ENCODE measurements around the gene SAFB2.
"Not testable (repeated sequence)": the region's sequence is repeated elsewhere in the genome, so short reads cannot be mapped to it uniquely, and the experiment has no call there.

SAFB2 gene

DNA sequence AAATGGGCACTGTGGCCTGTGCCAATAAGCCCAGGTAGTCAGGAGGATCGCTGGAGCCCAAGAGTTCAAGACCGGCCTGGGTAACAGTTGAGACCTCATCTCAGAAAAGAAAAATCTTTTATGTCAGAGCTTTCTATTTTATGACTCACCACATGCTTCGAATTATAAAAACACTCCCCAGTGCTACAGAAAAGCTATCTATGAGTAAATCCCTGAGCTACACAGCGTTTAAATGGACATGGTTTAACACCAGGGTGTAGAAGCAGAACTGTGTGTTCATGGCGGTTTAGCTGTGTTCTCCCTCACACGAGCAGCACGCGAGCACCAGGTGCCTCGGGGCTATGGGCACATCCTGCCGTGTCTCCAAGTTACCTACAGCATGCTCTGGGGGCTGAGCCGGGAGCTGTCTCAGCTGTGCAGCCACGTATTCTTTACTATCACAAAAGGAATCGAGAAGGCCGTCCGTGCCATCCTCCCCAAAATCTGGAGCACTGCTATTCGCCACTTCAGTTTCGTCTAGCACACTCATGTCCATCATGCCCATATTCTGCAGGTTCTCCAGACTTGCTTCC, 6.7 kb downstream of the SAFB2 start:
- intact Hi-C loops (cut with DNase I): no loop called here
- DNase-seq: no peak

DNA sequence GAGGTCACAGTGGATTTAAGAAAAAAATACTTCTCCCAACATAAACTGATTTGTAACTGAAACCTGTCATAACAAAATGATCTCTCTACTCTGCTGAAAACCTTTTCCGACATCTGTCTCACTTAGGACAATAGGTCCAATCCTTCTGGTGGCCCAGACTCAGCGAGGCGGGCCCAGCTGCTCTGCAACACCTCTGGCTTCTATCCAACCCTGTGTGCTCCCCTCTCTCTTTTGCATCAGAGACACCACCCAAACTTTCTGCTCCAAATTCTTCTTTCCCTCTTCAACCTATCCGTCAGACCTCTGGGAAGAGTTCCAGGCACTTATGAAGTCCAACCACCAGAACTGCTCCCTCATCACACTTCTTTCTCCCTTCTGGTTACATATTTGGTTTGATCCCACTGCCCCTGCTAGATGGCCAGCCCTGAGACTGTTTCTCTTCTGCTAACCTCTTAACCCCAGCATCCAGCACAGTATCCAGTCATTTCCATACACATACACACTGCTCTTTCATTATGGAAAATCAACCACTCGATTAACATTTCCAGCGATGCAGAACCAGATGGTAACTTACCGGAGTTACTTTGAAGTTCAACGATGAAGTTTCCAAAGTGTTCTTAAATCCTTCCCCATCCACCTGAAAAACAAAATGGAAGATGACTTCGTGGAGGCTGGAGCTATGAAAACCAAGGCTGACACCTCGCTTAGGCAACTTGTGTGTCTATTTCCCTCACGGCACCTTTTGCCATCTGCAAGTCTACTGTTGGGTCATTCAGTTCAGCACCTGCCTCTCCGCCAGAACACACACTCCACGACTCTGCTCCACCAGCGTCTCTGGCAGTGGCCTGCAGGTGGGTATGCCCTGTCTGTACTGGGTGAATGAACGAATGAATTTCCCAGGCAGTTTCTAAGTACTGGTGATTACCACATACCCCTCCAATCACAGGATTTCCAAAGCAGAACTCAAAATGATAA, 9.4 kb downstream of the SAFB2 start:
- intact Hi-C loops (cut with DNase I): no loop called here
- DNase-seq: no peak

GRCh38 chr19:5609881-5610448, 12.6 kb downstream of the SAFB2 start:
- intact Hi-C loops (cut with DNase I): no loop called here

GRCh38 chr19:5608766-5609165, 13.8 kb downstream of the SAFB2 start:
- DNase-seq; intact Hi-C loops (cut with DNase I): not testable (repeated sequence)

More at GRCh38 chr19:5609881-5610448, 12.6 kb downstream of the SAFB2 start:
- no peak for DNase-seq

- no peak for DNase-seq
- intact Hi-C loops (cut with DNase I): no loop called here
Observed at GRCh38 chr19:5608291-5608690, 14.3 kb downstream of the SAFB2 start.

DNA sequence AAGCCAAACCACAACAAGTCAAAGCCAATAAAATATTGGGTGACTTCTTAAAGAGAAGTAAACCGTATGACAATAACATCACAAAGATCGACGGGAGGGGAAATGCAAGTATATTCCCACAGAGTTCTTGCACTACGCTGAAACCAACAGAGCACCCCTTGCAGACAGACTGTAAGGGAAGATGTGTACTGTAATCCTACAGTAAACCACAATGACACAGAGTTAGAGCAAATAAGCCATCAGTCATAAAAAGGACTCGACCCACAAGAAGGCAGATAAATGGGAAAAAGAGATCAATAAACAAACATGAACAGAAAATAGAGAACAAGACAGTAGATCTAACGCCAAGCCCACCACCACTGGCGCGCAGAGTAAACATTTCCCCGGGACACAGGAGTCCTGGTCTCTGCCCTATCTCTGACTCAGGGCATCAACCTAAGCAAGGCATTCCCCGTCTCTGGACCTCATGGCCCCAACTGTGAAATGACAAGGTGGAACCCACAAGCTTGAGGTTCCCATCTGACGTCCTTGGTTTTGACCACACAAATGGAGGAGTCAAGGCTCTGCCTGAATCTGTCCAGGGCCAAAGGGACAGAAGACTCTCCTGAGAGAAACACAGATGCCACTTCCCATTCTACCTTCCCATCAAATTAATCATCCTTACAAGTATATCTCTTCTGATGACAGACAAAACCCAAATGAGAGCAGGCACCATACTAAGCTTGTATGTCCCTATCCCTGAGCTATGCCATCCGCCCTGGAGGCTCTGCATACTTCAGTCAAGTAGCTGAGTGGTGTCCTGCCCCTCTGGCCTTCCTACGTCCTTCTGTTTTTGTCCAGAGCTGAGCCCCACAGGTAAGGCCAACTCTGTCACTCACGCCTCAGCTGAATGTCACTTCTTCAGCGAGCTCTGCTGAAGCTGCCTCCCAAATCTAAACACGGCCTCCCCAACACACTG, 15.0 kb downstream of the SAFB2 start:
- no peak for DNase-seq

DNA sequence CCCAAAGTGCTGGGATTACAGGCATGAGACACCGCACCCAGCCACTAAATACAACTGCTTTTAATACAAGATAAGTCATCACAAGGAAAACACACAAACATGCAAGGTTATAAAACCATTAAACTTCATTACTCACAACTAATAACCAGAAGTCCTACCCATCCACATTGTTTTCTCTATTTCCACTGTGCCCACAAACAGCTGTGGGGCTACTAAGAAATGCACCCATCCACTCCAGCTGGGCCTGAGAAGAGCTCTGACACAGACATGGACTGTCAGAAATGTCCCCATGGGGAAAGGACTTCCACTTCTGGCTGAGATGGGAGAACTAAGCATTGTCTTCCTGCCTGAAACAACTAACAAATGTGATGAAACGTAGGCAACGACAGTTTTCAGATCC, 17.2 kb downstream of the SAFB2 start:
- intact Hi-C loops (cut with DNase I): no loop called here
- no peak for DNase-seq

More for the DNA sequence above, 15.0 kb downstream of the SAFB2 start:
- intact Hi-C loops (cut with DNase I): no loop called here

- DNase-seq: no peak
- intact Hi-C loops (cut with DNase I): no loop called here
Observed at GRCh38 chr19:5603626-5604025, 18.9 kb downstream of the SAFB2 start.

GRCh38 chr19:5600797-5601196, 21.8 kb downstream of the SAFB2 start:
- no peak for DNase-seq

GRCh38 chr19:5595745-5596144, 26.8 kb downstream of the SAFB2 start:
- peak in 1 of 42 donors; percentile 22 for DNase-seq
- intact Hi-C loops (cut with DNase I): no loop called here

More at GRCh38 chr19:5600797-5601196, 21.8 kb downstream of the SAFB2 start:
- intact Hi-C loops (cut with DNase I): no loop called here

GRCh38 chr19:5595129-5595528, 27.4 kb downstream of the SAFB2 start:
- intact Hi-C loops (cut with DNase I): no loop called here
- DNase-seq: no peak

- DNase-seq: no peak
- intact Hi-C loops (cut with DNase I): no loop called here
Observed at GRCh38 chr19:5594521-5594950, 28.0 kb downstream of the SAFB2 start.

DNA sequence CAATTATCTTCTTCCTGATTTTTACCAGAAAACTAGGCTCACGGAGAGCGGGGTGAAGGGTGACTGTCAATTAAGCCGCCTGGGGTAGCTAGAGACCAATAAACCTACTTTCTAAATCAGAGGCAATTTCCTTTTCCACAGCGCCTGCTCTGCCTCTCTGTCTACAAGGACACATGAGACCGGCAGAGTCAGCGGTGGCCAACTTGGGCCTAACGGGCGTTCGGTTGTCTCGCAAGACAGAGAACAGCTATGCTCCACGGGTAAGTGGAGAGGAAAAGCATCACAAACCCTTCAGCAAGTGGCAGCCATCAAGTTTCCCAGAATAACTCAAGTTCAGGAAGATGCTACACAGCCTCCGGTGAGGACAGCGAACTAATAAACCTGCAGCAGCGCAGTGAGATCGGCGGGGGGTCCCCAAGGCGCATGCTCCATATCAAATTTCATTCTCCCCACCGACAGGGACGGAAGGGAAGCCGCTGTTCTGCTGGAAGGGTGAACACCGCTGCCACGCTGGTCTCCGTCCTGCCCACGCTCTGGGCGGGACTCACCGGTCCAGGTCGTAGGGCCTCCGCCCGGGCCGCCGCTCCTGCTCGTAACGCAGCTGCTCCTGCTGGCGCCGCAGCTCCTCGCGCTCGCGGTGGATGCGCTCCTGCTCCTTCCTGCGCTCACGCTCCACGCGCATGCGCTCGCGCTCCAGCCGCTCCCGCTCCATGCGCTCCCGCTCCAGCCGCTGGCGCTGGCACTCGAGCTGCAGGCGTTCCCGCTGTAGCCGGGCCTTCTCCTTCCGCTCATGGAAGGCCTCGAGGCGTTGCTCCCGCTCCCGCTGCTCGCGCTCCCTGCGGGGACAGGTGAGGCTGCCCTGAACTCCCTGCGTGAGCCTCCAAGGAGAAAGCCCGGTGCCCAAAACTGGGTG, 29.0 kb downstream of the SAFB2 start:
- peak in 1 of 42 donors; percentile 35 for DNase-seq
- intact Hi-C loops (cut with DNase I): no loop called here

- DNase-seq: no peak
Observed at GRCh38 chr19:5592531-5593342, 29.8 kb downstream of the SAFB2 start.

GRCh38 chr19:5591476-5591875, 31.1 kb downstream of the SAFB2 start:
- intact Hi-C loops (cut with DNase I): no loop called here
- no peak for DNase-seq

More at GRCh38 chr19:5592531-5593342, 29.8 kb downstream of the SAFB2 start:
- intact Hi-C loops (cut with DNase I): no loop called here

DNA sequence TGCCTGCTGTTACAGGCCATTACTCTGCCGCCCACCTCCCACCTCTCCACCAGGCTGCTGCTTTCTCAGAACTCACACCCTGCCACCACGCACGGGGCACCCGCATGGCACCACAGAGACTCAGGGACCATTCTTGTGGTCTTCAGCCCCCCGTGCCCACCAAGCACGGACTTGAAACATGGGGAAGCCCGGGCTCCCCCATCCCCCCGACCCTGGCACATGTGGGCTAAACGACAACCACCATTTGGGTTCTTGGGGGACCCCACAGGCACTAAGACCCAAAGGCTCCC, 31.8 kb downstream of the SAFB2 start:
- intact Hi-C loops (cut with DNase I): no loop called here
- DNase-seq: no peak

- DNase-seq: no peak
Observed at GRCh38 chr19:5590151-5590864, 32.3 kb downstream of the SAFB2 start.

More at GRCh38 chr19:5590151-5590864, 32.3 kb downstream of the SAFB2 start:
- intact Hi-C loops (cut with DNase I): no loop called here
